Fibroblast of mammary gland (primary cell): ENCODE data around the gene TMEM258.

Experiments used
- DNase-seq: peaks from one replicate; pipeline ENCODE4 v3.0.0-alpha.2; 2010; ENCODE audit warnings: low read depth
- H3K4me3 ChIP-seq: 2 replicates; pipeline ENCODE4 v1.5.1; 2011; ENCODE audit warnings: low read depth, mild to moderate bottlenecking, low read length, moderate library complexity; ENCODE audit not compliant: control insufficient read depth
- CTCF ChIP-seq: conservative IDR thresholded peaks from 2 replicates; pipeline ENCODE4 v1.5.1; 2011; ENCODE audit warnings: low read depth, low read length, inconsistent platforms; ENCODE audit not compliant: control insufficient read depth, insufficient read depth

The TMEM258 gene

DNA sequence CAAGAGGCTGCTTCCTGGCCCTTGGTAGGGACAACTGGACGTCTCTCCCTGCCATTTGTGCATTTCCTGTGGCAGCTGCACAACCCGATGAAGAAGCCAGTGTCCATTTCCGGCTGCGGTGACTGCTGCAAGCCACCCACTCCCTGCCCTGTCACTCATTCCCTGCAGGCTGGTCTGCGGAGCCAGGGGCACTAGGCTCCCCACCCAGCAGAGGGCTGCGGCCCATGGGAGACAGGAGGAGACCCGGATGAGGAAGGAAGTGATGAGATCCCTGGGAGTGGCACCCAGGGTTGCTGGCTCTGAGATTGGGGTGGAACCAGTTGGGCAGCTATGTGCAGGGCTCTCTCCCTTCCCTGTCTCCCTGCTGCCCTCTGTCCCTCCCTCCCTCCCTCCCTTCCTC, 50.0 kb downstream of the TMEM258 start:
- no peak for TF ChIP-seq CTCF
- no peak for DNase-seq
- H3K4me3 ChIP-seq, result no peak overlapping the region

GRCh38 chr11:61739966-61740365, 52.4 kb downstream of the TMEM258 start:
- no peak for TF ChIP-seq CTCF
- H3K4me3 ChIP-seq, result no peak overlapping the region
- DNase-seq, result no peak

- no peak overlapping the region for H3K4me3 ChIP-seq
- DNase-seq, result no peak
- no peak for TF ChIP-seq CTCF
Measured at GRCh38 chr11:61739413-61739812, 53.0 kb downstream of the TMEM258 start.
